HK-2 (cell line): ENCODE measurements around the gene RBPMS2.

Experiments
- DNase-seq: peaks from one replicate; pipeline ENCODE4 v3.0.0-alpha.2; 2018; ENCODE audit not compliant: unreplicated experiment

Gene RBPMS2

GRCh38 chr15:64694816-64695215 lies 80.6 kb downstream of the RBPMS2 start:
- DNase-seq, result no peak

- DNase-seq, result no peak
Observed at GRCh38 chr15:64693134-64693533, 82.3 kb downstream of the RBPMS2 start.

GRCh38 chr15:64691896-64692565 lies 83.4 kb downstream of the RBPMS2 start:
- DNase-seq, result no peak

DNA sequence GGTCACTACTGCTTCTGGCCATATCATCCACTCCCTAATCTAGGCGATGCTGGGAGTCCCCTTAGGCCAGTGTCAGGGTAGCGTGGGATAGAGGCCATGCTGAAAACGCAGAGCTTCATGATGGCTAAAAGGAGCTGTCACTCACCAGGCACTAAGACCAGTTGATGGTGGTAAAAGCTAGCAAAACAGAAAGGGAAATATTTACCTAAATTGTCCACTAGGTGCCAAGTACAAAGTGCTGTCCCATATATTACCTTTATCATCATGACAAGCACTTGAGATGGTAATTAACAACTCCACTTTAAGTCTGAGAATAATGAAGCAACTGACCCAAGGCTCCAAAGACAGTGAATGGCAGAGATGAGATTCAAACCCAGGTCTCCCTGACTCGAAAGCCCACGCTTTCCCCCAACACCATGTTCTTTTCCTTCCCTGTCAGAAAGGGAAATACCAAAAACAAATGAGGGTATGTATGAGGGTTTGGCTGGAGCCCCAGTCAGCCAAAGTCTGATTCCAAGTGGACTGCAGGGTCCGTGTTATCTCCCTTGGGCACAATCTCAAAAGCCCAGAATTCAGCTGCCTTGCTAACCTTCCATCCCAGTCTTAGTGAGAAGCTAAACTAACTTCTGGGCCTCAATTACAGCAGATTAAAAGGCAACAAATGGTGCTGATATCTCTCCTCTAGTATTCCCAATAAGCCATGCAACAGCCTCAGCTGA lies 84.7 kb downstream of the RBPMS2 start:
- DNase-seq, result no peak

DNA sequence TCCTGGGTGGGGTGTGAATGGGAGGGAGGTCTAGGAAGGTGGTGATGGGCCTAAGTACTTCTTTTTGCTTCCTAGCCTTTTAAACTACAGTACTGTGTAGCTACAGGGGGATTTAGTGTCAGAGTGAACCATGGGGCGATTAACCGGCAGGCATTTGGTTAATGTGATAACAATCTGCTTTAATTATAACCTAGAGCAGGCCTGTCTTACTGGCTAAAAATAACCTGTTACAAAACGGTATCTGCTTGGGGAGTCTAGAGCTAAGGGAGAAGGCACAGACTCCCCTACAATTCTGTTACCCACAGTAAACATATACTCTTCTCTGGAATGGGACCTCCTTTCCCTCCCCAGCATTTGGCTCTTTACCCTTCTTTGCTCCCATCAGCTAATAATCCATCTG lies 85.4 kb downstream of the RBPMS2 start:
- DNase-seq, result no peak
